ENCODE results near the gene EPC1.

- no peak for TF ChIP-seq EZH2phosphoT487 (IDR thresholded peaks at IDR 0.05; ENCODE audit: insufficient read depth, low read depth)
- no peak for TF ChIP-seq EZH2 (IDR thresholded peaks at IDR 0.05; ENCODE audit: insufficient read depth, poor library complexity, severe bottlenecking)
Observed at GRCh38 chr10:32318476-32318896, 28.5 kb downstream of the EPC1 start.

All from GM23248 (cell line).